HG03095 (cell line): ENCODE results near the gene ARHGDIA.

Source experiments
- ATAC-seq: cut with Tn5 transposase; IDR thresholded peaks from one replicate; pipeline ENCODE4 v1.9.1; 2021; ENCODE audit warnings: moderate library complexity; ENCODE audit not compliant: unreplicated experiment

The ARHGDIA gene

GRCh38 chr17:81828656-81829055, 42.5 kb downstream of the ARHGDIA start:
- ATAC-seq, result no peak

- ATAC-seq, result no peak
Measured at GRCh38 chr17:81825841-81826466, 45.2 kb downstream of the ARHGDIA start.

- ATAC-seq, result no peak
Measured at GRCh38 chr17:81824595-81824994, 46.5 kb downstream of the ARHGDIA start.

- ATAC-seq, result no peak
Measured at GRCh38 chr17:81823820-81824550, 47.2 kb downstream of the ARHGDIA start.

GRCh38 chr17:81822996-81823819, 47.9 kb downstream of the ARHGDIA start:
- ATAC-seq, result no peak

- no peak for ATAC-seq
Measured at GRCh38 chr17:81822312-81822637, 48.9 kb downstream of the ARHGDIA start.

- no peak for ATAC-seq
Measured at GRCh38 chr17:81821603-81822311, 49.4 kb downstream of the ARHGDIA start.

- no peak for ATAC-seq
Measured at GRCh38 chr17:81821147-81821546, 50.0 kb downstream of the ARHGDIA start.

GRCh38 chr17:81819708-81820107, 51.4 kb downstream of the ARHGDIA start:
- ATAC-seq, result no peak

- ATAC-seq, result no peak
Measured at GRCh38 chr17:81817758-81818147, 53.4 kb downstream of the ARHGDIA start.
